ENCODE measurements around the gene TSPAN9. TPM values are rescaled to one million over a fixed set of nuclear protein-coding genes. Genes with fewer than 3 reads are reported as not detected.

The TSPAN9 gene
- total RNA-seq, 1 donor from 2014 or later = 30.4 TPM

DNA sequence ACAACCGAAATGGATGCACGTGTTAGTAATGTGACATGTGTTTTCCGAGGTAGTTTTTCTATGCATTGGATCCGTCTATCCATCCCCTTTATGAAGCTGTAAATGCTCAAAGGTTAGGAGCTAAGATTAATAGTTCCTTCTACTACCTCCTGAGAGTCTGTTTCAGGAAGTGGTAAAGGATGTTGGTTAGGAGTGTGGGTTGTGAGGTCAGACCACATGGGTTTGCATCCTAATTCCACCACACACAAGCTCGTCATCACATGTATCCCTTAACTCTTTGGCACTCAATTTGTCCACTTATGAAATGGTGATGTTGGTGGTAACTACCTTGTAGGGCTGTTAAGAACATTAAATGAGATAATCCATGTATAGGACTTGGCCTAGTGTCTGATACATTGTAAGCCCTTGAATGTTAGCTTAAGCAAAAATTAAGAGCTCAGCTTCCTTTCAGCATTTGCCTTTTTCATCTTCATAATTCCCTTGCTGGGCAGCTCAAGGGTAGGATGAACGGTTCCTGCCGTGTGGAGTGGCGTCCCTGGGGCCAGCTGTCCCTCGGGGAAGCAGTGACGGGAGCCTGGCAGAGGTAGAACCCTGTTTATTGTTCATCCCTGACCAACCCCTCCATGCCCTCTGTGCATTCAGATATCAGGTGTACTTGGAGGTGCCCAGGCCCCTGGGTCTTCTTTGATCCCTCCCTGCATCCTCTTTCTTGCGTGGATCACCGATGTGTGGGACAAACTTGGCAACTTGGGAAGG, 52.3 kb downstream of the TSPAN9 start:
- Mint-ChIP-seq H3K9me3 (ENCODE audit: low read depth) (peaks cover 3% of the 10 kb centered on the region), H3K27ac (no peak overlapping the region), H3K4me1 (ENCODE audit: low read depth) (peaks cover 6% of the 10 kb centered on the region), H3K36me3 (ENCODE audit: insufficient read depth) (peaks cover 9% of the 10 kb centered on the region), H3K27me3 (no peaks in the 10 kb centered on the region), H3K4me3 (ENCODE audit: low read depth) (no peak overlapping the region)
- TF ChIP-seq, protein P1, sequence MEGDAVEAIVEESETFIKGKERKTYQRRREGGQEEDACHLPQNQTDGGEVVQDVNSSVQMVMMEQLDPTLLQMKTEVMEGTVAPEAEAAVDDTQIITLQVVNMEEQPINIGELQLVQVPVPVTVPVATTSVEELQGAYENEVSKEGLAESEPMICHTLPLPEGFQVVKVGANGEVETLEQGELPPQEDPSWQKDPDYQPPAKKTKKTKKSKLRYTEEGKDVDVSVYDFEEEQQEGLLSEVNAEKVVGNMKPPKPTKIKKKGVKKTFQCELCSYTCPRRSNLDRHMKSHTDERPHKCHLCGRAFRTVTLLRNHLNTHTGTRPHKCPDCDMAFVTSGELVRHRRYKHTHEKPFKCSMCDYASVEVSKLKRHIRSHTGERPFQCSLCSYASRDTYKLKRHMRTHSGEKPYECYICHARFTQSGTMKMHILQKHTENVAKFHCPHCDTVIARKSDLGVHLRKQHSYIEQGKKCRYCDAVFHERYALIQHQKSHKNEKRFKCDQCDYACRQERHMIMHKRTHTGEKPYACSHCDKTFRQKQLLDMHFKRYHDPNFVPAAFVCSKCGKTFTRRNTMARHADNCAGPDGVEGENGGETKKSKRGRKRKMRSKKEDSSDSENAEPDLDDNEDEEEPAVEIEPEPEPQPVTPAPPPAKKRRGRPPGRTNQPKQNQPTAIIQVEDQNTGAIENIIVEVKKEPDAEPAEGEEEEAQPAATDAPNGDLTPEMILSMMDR (IDR thresholded peaks at IDR 0.05; ENCODE audit: unreplicated experiment) = no peak
- DNase-seq (ENCODE audit: low spot score, unreplicated experiment) = no peak

DNA sequence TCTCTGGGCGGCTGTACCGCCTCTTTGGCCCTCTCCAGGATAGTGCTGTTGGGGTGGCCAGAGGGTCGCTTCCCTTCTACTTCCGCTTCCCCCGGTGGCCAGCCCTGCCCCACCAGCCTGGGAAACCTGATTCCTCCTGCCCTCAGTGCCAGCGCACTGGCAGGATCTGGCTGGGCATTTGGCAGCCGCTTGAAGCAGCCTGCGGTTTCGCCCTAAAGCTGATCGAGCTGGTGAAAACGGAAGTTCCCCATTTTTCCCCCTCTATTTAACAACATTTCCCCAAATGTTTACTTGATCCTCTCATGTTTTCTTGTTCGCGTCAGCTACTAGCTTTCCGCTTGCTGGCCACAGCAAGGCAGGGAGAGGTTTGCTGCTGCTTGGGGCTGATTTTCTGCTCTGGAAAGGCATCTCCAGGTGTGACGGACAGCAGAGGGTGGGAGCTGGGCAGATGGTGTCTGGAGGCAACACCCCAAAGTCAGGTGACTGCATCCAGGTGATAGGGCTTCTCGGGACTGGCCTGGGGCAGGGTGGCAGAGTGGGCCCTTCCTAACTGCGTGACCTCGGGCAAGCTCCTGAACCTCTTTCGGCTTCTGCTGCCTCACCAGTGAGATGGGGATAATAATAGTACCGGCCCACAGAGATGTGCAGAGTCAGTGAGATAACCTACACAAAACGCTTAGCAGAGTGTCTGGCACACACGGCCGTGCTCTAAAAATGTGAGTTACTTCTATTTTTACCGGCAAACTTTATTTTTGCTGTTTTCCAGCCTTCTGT, 53.1 kb downstream of the TSPAN9 start:
- Mint-ChIP-seq H3K4me3 (ENCODE audit: low read depth) (no peak overlapping the region), H3K9me3 (ENCODE audit: low read depth) (peaks cover 3% of the 10 kb centered on the region), H3K36me3 (ENCODE audit: insufficient read depth) (peaks cover 9% of the 10 kb centered on the region), H3K27ac (no peak overlapping the region), H3K27me3 (no peaks in the 10 kb centered on the region), H3K4me1 (ENCODE audit: low read depth) (peaks cover 6% of the 10 kb centered on the region)
- no peak for DNase-seq (ENCODE audit: low spot score, unreplicated experiment)
- TF ChIP-seq, protein P1 (IDR thresholded peaks at IDR 0.05; ENCODE audit: unreplicated experiment) = no peak

DNA sequence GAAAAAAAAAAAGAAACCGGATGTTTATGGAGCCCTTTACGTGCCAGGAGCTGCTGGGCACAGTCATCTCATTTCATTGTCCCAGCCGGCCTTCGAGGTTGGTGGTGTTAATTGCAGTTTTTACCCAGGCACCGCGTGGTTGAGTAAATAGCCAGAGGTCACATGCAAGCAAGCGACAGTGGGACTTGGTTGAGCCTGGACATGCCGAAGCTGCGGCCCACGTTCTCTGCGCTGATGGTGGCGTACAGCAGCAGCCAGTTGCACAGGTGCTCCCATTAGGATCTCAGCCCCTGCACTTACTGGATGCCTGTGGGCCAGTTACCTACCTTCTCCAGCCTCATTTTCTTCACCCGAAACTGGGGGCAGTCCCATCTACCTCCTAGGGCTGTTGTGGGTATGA, 54.0 kb downstream of the TSPAN9 start:
- no peak overlapping the region for H3K27ac Mint-ChIP-seq
- peaks cover 6% of the 10 kb centered on the region for H3K4me1 Mint-ChIP-seq (ENCODE audit: low read depth)
- H3K36me3 Mint-ChIP-seq (ENCODE audit: insufficient read depth) = peaks cover 4% of the 10 kb centered on the region
- H3K4me3 Mint-ChIP-seq (ENCODE audit: low read depth) = no peak overlapping the region
- TF ChIP-seq, protein P1 (IDR thresholded peaks at IDR 0.05; ENCODE audit: unreplicated experiment) = no peak
- no peak for DNase-seq (ENCODE audit: low spot score, unreplicated experiment)
- no peaks in the 10 kb centered on the region for H3K27me3 Mint-ChIP-seq
- peaks cover 3% of the 10 kb centered on the region for H3K9me3 Mint-ChIP-seq (ENCODE audit: low read depth)

DNA sequence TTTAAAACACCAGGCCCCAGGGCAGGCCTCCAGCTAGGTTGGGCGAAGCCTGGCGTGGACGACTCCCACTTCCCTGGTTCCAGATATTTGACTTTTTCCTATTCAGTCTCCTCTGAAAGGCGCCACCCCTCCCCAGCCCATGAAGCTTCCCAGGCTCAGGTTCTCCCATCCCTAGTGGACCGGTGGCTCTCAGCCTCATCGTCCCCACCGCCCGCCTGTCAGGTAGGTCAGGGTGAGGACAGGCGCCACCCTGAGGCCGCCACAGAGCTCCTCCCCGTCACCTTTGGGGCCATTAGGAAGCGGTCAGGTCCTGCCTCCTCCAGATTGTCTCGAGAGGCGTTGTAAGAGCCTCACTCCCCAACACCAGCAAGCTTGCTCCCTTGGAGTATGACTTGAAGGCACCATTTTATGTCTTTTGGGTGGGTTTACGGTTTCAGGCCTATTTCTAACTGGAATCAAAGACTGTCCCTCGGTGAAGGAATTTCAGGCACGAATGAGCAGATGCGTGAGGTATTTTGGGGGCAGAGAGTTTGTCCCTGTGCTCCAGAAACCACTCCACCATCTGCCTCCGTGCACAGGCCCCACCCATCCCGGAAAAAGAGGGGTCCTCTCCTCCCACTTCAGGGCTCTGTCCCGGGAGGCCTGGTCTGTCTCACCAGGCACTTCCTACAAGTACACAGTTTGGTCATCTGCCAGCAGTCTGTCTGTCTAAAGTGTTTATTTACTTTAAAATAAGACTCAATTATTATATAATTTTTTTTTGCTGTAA, 55.6 kb downstream of the TSPAN9 start:
- DNase-seq (ENCODE audit: low spot score, unreplicated experiment) = no peak
- TF ChIP-seq, protein P1 (IDR thresholded peaks at IDR 0.05; ENCODE audit: unreplicated experiment) = no peak
- Mint-ChIP-seq H3K27me3 (no peaks in the 10 kb centered on the region), H3K27ac (no peak overlapping the region), H3K4me3 (ENCODE audit: low read depth) (no peak overlapping the region), H3K4me1 (ENCODE audit: low read depth) (peaks cover 6% of the 10 kb centered on the region), H3K36me3 (ENCODE audit: insufficient read depth) (peaks cover 4% of the 10 kb centered on the region), H3K9me3 (ENCODE audit: low read depth) (peaks cover 3% of the 10 kb centered on the region)

DNA sequence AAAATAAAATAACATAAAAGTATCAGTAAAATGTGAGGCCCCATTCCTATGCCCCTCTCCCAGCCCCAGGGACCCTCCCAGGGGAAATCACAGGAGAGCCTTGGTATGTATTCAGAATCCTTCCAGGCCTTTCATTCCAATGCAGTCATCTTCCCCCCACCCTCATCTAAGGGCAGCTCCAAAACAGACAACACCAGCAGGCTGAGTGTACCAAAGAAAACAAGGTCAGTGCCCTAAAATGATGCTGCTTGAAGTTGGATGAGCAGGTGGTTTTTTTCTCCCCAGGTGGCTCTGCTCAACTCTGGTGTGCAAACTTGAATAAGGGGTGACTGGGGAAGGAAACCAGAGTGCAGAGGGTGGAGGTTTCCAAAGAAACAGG, 56.2 kb downstream of the TSPAN9 start:
- Mint-ChIP-seq H3K9me3 (ENCODE audit: low read depth) (peaks cover 3% of the 10 kb centered on the region), H3K27me3 (no peaks in the 10 kb centered on the region)

More for the DNA sequence above, 56.2 kb downstream of the TSPAN9 start:
- Mint-ChIP-seq H3K4me1 (ENCODE audit: low read depth) (peaks cover 6% of the 10 kb centered on the region), H3K4me3 (ENCODE audit: low read depth) (no peak overlapping the region), H3K27ac (no peak overlapping the region), H3K36me3 (ENCODE audit: insufficient read depth) (peaks cover 4% of the 10 kb centered on the region)
- TF ChIP-seq, protein P1 (IDR thresholded peaks at IDR 0.05; ENCODE audit: unreplicated experiment) = no peak
- DNase-seq (ENCODE audit: low spot score, unreplicated experiment) = no peak
